Measurements from ENCODE around the gene TRIM71. TPM values are rescaled to one million over a fixed set of nuclear protein-coding genes. Genes with fewer than 3 reads are reported as not detected.
"Not testable (repeated sequence)": the region's sequence is repeated elsewhere in the genome, so short reads cannot be mapped to it uniquely, and the experiment has no call there.

Gene TRIM71
- total RNA-seq, 1 donor from 2014 or later = 117 TPM

DNA sequence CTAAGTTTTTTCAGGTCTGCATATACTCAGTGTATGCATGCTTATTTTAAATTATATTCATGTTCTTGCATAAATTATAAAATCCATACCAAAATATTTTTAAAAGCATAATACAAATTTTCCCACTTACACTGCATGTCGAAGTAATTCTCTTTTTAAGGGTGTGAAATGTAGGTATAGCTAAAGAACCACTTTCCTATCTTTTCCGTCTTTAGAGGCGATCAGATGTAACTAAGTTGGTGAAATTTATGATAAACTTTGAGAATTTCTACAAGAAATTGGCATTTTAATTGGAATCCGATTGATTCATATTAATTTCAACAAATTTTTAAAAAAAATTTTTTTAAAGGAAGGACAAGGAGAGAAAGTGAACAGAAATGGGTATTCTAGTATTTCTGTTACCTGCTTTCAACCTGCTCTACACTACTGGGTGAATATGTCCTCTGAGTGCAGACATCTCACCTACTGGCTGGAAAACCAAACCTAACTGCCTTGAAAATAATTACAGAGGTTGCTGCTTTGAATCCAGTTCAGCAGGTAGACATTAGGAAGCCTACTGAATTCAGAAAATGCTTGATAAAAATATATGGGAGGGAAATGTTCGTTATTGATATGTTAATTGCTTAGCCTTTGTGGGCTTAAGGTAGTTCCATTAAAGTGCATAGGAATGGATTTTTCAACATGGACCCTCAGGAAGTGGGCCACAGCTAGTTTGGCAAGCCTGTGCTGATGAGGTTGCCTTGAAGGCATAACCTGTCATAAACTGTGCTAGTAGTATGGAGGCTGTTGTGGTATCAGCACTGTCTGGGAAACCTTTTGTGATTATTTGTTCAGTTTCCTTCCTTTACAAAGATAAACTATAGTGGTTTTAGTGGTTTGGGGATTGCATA, 5.1 kb downstream of the TRIM71 start:
- Mint-ChIP-seq H3K4me1 (ENCODE audit: low read depth, unreplicated experiment) (peaks cover 28% of the 10 kb centered on the region), H3K4me3 (ENCODE audit: unreplicated experiment) (peak overlapping the region; percentile 99), H3K27me3 (ENCODE audit: unreplicated experiment) (peaks cover 22% of the 10 kb centered on the region), H3K9me3 (ENCODE audit: unreplicated experiment) (peaks cover 29% of the 10 kb centered on the region), H3K36me3 (ENCODE audit: unreplicated experiment) (peaks cover 7% of the 10 kb centered on the region), H3K27ac (ENCODE audit: unreplicated experiment) (no peak overlapping the region)
- no peak for DNase-seq
- TF ChIP-seq, protein P1, sequence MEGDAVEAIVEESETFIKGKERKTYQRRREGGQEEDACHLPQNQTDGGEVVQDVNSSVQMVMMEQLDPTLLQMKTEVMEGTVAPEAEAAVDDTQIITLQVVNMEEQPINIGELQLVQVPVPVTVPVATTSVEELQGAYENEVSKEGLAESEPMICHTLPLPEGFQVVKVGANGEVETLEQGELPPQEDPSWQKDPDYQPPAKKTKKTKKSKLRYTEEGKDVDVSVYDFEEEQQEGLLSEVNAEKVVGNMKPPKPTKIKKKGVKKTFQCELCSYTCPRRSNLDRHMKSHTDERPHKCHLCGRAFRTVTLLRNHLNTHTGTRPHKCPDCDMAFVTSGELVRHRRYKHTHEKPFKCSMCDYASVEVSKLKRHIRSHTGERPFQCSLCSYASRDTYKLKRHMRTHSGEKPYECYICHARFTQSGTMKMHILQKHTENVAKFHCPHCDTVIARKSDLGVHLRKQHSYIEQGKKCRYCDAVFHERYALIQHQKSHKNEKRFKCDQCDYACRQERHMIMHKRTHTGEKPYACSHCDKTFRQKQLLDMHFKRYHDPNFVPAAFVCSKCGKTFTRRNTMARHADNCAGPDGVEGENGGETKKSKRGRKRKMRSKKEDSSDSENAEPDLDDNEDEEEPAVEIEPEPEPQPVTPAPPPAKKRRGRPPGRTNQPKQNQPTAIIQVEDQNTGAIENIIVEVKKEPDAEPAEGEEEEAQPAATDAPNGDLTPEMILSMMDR (IDR thresholded peaks at IDR 0.05; ENCODE audit: partially characterized antibody, unreplicated experiment) = no peak

- not testable (repeated sequence) for DNase-seq; H3K36me3 Mint-ChIP-seq (ENCODE audit: unreplicated experiment); H3K27ac Mint-ChIP-seq (ENCODE audit: unreplicated experiment)
- peak overlapping the region; percentile 99 for H3K4me3 Mint-ChIP-seq (ENCODE audit: unreplicated experiment)
- peaks cover 32% of the 10 kb centered on the region for H3K4me1 Mint-ChIP-seq (ENCODE audit: low read depth, unreplicated experiment)
- peaks cover 29% of the 10 kb centered on the region for H3K9me3 Mint-ChIP-seq (ENCODE audit: unreplicated experiment)
- H3K27me3 Mint-ChIP-seq (ENCODE audit: unreplicated experiment) = peaks cover 20% of the 10 kb centered on the region
Observed at GRCh38 chr3:32823641-32824184, 5.9 kb downstream of the TRIM71 start.

GRCh38 chr3:32825601-32826375, 8.0 kb downstream of the TRIM71 start:
- Mint-ChIP-seq H3K9me3 (ENCODE audit: unreplicated experiment) (peaks cover 9% of the 10 kb centered on the region), H3K27ac (ENCODE audit: unreplicated experiment) (no peak overlapping the region), H3K4me3 (ENCODE audit: unreplicated experiment) (peak overlapping the region; percentile 61), H3K27me3 (ENCODE audit: unreplicated experiment) (peaks cover 6% of the 10 kb centered on the region), H3K4me1 (ENCODE audit: low read depth, unreplicated experiment) (peaks cover 36% of the 10 kb centered on the region), H3K36me3 (ENCODE audit: unreplicated experiment) (no peaks in the 10 kb centered on the region)
- TF ChIP-seq, protein P1 (IDR thresholded peaks at IDR 0.05; ENCODE audit: partially characterized antibody, unreplicated experiment) = no peak
- no peak for DNase-seq

DNA sequence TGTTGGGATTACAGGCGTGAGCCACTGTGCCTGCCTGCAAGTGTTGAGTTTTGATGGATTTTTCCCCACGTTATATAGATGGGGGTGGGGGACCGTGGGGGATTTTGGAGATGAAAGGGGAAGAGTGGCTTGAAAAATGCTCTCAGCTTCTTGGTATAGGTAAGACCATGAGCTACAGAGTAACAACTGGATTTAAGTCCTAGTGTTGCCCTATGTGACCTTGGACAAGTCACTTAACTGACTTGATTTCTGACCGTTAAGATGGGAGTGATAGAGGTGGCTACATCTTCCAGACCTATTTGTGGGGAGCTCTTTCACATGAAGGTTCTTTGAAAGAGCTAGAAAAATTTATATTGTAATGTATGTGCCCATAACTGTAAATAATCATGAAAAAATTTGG, 13.3 kb downstream of the TRIM71 start:
- TF ChIP-seq, protein P1 (IDR thresholded peaks at IDR 0.05; ENCODE audit: partially characterized antibody, unreplicated experiment) = no peak
- Mint-ChIP-seq H3K36me3 (ENCODE audit: unreplicated experiment) (no peaks in the 10 kb centered on the region), H3K27ac (ENCODE audit: unreplicated experiment) (no peak overlapping the region), H3K9me3 (ENCODE audit: unreplicated experiment) (peaks cover 10% of the 10 kb centered on the region), H3K4me3 (ENCODE audit: unreplicated experiment) (no peak overlapping the region), H3K4me1 (ENCODE audit: low read depth, unreplicated experiment) (peaks cover 42% of the 10 kb centered on the region), H3K27me3 (ENCODE audit: unreplicated experiment) (peaks cover 5% of the 10 kb centered on the region)
- DNase-seq = no peak

DNA sequence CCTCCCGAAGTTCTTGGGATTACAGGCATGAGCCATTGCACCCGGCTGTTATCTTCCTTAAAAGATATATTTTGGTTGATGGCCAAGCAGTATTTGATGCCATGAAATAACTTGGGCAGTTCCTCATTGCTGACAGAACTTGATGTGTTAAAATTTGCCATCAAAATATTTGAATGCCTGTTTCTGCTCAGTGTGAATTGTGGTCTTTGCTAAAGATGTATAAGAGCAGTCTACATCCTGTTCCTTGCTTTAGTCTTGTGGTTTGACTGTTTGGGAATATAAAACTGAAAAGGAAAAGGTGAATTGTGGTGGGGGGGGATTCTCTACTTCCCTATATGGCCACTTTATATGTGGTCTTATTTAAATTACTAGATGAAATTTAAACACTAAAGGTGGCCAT, 14.0 kb downstream of the TRIM71 start:
- TF ChIP-seq, protein P1 (IDR thresholded peaks at IDR 0.05; ENCODE audit: partially characterized antibody, unreplicated experiment) = no peak
- peaks cover 50% of the 10 kb centered on the region for H3K4me1 Mint-ChIP-seq (ENCODE audit: low read depth, unreplicated experiment)
- H3K4me3 Mint-ChIP-seq (ENCODE audit: unreplicated experiment) = peak overlapping the region; percentile 42
- DNase-seq = no peak
- no peak overlapping the region for H3K27ac Mint-ChIP-seq (ENCODE audit: unreplicated experiment)
- no peaks in the 10 kb centered on the region for H3K36me3 Mint-ChIP-seq (ENCODE audit: unreplicated experiment)
- peaks cover 5% of the 10 kb centered on the region for H3K27me3 Mint-ChIP-seq (ENCODE audit: unreplicated experiment)
- H3K9me3 Mint-ChIP-seq (ENCODE audit: unreplicated experiment) = peaks cover 10% of the 10 kb centered on the region
